Measurements from ENCODE around the gene ACSF2.

- TF ChIP-seq CTCF (IDR thresholded peaks at IDR 0.05): no peak
- no peak for TF ChIP-seq POLR2A (IDR thresholded peaks at IDR 0.05)
Observed at GRCh38 chr17:50428831-50429424, 2.9 kb downstream of the ACSF2 start.
